ENCODE data around the gene ARID1B. TPM values are rescaled to one million over a fixed set of nuclear protein-coding genes. Genes with fewer than 3 reads are reported as not detected.
"Not testable (repeated sequence)": the region's sequence is repeated elsewhere in the genome, so short reads cannot be mapped to it uniquely, and the experiment has no call there.

ARID1B gene
- total RNA-seq, 1 donor from 2014 or later = 101 TPM

- H3K4me1 Mint-ChIP-seq = peaks cover 28% of the 10 kb centered on the region
- H3K27ac Mint-ChIP-seq (ENCODE audit: unreplicated experiment) = no peak overlapping the region
- DNase-seq (ENCODE audit: low read depth, low spot score) = no peak
- H3K9me3 Mint-ChIP-seq = no peaks in the 10 kb centered on the region
- peaks cover 5% of the 10 kb centered on the region for H3K27me3 Mint-ChIP-seq (ENCODE audit: low read depth)
- no peak overlapping the region for H3K4me3 Mint-ChIP-seq
- TF ChIP-seq CTCF (conservative IDR thresholded peaks at IDR 0.05) = no peak
- peaks cover 8% of the 10 kb centered on the region for H3K36me3 Mint-ChIP-seq (ENCODE audit: low read depth)
Measured at GRCh38 chr6:156938143-156938542, 161.0 kb downstream of the ARID1B start.

DNA sequence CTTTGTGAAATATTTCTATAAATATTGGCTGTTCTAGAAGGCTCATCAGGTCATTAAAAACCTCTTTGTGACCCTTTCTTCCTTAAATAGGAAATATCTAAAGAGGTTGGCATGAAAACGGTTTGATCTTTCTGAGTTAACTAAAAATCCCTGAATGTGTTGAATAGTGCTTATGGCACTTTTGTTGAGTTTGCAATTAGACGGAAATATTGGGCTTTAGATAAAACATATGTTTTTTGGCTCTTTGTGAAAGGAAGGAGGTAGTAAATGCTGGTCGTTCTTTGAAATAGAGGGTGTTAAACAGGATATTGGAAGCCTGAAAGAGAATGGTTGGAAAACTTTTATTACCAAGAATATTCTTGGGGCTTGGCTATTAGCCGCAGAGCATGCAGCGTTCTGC is 163.0 kb downstream of the ARID1B start:
- Mint-ChIP-seq H3K27ac (ENCODE audit: unreplicated experiment) (no peak overlapping the region), H3K27me3 (ENCODE audit: low read depth) (no peaks in the 10 kb centered on the region), H3K36me3 (ENCODE audit: low read depth) (peaks cover 9% of the 10 kb centered on the region), H3K4me1 (peaks cover 29% of the 10 kb centered on the region), H3K4me3 (no peak overlapping the region), H3K9me3 (no peaks in the 10 kb centered on the region)
- no peak for TF ChIP-seq CTCF (conservative IDR thresholded peaks at IDR 0.05)
- no peak for DNase-seq (ENCODE audit: low read depth, low spot score)

GRCh38 chr6:156942266-156942665 is 165.1 kb downstream of the ARID1B start:
- H3K4me1 Mint-ChIP-seq = peaks cover 46% of the 10 kb centered on the region
- no peak overlapping the region for H3K27ac Mint-ChIP-seq (ENCODE audit: unreplicated experiment)

DNA sequence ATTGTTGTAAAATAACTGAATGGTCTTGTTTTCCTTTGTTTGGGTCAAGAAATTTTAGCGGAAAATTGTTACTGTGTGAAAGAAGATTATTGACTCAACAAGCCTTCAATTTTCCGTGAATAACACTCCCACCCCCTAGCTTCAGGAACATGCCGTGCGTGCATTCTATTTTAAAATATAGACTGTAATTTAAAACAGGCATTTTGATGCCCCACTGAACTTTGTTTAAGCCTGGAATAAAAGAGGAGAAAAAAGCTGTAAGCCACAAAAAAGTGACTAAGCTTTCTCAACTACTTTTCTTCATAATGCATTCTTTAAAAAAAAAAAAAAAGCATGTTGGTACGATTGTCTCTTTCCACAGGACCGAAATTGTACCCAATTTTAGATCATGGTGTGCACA is 166.0 kb downstream of the ARID1B start:
- TF ChIP-seq CTCF (conservative IDR thresholded peaks at IDR 0.05) = no peak
- H3K9me3 Mint-ChIP-seq = no peaks in the 10 kb centered on the region
- H3K27ac Mint-ChIP-seq (ENCODE audit: unreplicated experiment) = no peak overlapping the region
- no peak for DNase-seq (ENCODE audit: low read depth, low spot score)
- H3K4me3 Mint-ChIP-seq = no peak overlapping the region
- peaks cover 4% of the 10 kb centered on the region for H3K36me3 Mint-ChIP-seq (ENCODE audit: low read depth)
- H3K27me3 Mint-ChIP-seq (ENCODE audit: low read depth) = no peaks in the 10 kb centered on the region
- peaks cover 48% of the 10 kb centered on the region for H3K4me1 Mint-ChIP-seq

More at GRCh38 chr6:156942266-156942665, 165.1 kb downstream of the ARID1B start:
- peaks cover 4% of the 10 kb centered on the region for H3K36me3 Mint-ChIP-seq (ENCODE audit: low read depth)
- no peaks in the 10 kb centered on the region for H3K27me3 Mint-ChIP-seq (ENCODE audit: low read depth)
- no peak overlapping the region for H3K4me3 Mint-ChIP-seq
- DNase-seq (ENCODE audit: low read depth, low spot score) = no peak
- H3K9me3 Mint-ChIP-seq = no peaks in the 10 kb centered on the region
- no peak for TF ChIP-seq CTCF (conservative IDR thresholded peaks at IDR 0.05)

- no peak for DNase-seq (ENCODE audit: low read depth, low spot score)
- peaks cover 4% of the 10 kb centered on the region for H3K36me3 Mint-ChIP-seq (ENCODE audit: low read depth)
- no peak for TF ChIP-seq CTCF (conservative IDR thresholded peaks at IDR 0.05)
- peaks cover 49% of the 10 kb centered on the region for H3K4me1 Mint-ChIP-seq
- peak overlapping the region; percentile 17 for H3K27ac Mint-ChIP-seq (ENCODE audit: unreplicated experiment)
- no peaks in the 10 kb centered on the region for H3K27me3 Mint-ChIP-seq (ENCODE audit: low read depth)
- H3K9me3 Mint-ChIP-seq = no peaks in the 10 kb centered on the region
- no peak overlapping the region for H3K4me3 Mint-ChIP-seq
Measured at GRCh38 chr6:156943816-156944215, 166.6 kb downstream of the ARID1B start.

DNA sequence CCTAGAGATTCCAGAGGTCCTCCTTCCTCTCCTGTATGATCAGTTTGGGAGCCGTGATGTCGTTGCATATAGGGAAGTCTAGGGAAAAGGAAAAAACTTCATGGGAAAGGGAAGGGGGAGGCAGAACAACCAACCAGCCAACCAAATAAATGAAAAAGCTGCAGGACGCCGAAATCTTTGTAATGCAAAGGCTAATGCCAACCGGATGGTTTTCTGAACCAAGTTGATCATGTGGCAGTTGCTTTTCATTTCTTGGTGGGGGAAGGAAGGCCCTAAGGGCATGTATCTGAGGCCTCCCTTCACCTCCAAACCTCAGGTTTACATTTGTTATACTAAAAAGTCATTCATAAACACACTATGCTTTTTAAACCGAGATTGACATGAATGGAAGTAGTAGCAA is 167.2 kb downstream of the ARID1B start:
- no peak for TF ChIP-seq CTCF (conservative IDR thresholded peaks at IDR 0.05)
- DNase-seq (ENCODE audit: low read depth, low spot score) = no peak
- Mint-ChIP-seq H3K4me1 (peaks cover 55% of the 10 kb centered on the region), H3K36me3 (ENCODE audit: low read depth) (peaks cover 4% of the 10 kb centered on the region), H3K4me3 (no peak overlapping the region), H3K27ac (ENCODE audit: unreplicated experiment) (peak overlapping the region; percentile 17), H3K27me3 (ENCODE audit: low read depth) (no peaks in the 10 kb centered on the region), H3K9me3 (no peaks in the 10 kb centered on the region)

- not testable (repeated sequence) for H3K27ac Mint-ChIP-seq (ENCODE audit: unreplicated experiment); DNase-seq (ENCODE audit: low read depth, low spot score); H3K4me3 Mint-ChIP-seq; H3K36me3 Mint-ChIP-seq (ENCODE audit: low read depth); H3K9me3 Mint-ChIP-seq; H3K27me3 Mint-ChIP-seq (ENCODE audit: low read depth)
- peaks cover 48% of the 10 kb centered on the region for H3K4me1 Mint-ChIP-seq
Measured at GRCh38 chr6:156945789-156946172, 168.6 kb downstream of the ARID1B start.

Measured in neural crest cell (in vitro differentiated cells).